OCI-LY3 (cell line): ENCODE results near the gene TAF1B.

ENCODE experiments used
- CTCF ChIP-seq: fragments of 200-600, 300-600 bp; sonication (generic); IDR thresholded peaks from 2 replicates; pipeline ENCODE4 v1.5.1; 2014; ENCODE audit warnings: antibody characterized with exemption, low read length, low read depth
- EZH2phosphoT487 ChIP-seq: fragments of 200-600 bp; shearing (Covaris generic); IDR thresholded peaks from 2 replicates; pipeline ENCODE4 v1.6.1; 2018; ENCODE audit warnings: antibody characterized with exemption, mixed run types, low read depth

- no peak for TF ChIP-seq EZH2phosphoT487
- TF ChIP-seq CTCF, result no peak
These were observed 21.3 kb upstream of the TAF1B start for GRCh38 chr2:9821805-9822445.
